NCI-H1436 (cell line): Measurements from ENCODE around the gene MIPEP.
"Not testable (repeated sequence)": the region's sequence is repeated elsewhere in the genome, so short reads cannot be mapped to it uniquely, and the experiment has no call there.

Experiments used
- DNase-seq: peaks from one replicate; lab custom pipeline; 2025; lab: John Stamatoyannopoulos, UW

The MIPEP gene

DNA sequence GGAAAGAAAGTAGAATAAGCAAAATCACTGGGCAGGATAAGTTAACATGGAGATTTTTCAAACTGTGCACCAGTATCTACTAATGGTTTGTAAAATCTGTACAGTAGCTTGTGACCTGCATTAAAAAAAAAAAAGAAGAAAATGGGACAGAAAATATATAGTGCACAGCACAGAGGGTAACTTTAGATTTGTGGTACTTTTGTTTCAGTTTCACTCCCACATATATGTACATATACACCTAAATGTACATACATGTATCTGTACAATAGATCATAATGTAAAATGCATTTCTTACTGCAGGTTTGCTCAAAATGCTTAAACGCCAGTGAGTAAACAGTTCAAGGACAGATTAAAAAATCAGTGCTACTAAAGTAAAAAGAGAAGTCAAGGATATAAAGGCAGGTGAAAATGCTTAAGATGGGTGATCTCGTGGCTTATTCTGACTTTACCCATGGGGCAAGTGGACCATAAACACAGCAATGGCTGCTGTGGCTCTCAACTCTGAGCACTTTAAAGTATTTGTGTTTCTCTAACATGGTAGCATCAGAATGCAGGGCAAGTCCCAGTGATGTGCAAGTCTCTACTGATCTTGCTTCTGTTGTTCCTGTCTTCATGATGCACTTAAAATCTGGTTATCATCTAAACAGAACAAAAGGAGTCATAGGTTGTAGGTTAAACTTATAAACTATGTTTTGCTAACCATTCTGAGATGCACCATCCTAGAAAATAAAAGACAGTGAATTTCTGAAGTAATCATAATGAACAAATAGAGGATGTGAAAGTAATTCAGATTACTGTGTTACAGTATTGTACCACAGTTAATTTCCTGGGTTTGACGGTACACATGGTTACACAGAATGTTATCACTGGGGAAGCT is 112.3 kb downstream of the MIPEP start:
- DNase-seq, result no peak

DNA sequence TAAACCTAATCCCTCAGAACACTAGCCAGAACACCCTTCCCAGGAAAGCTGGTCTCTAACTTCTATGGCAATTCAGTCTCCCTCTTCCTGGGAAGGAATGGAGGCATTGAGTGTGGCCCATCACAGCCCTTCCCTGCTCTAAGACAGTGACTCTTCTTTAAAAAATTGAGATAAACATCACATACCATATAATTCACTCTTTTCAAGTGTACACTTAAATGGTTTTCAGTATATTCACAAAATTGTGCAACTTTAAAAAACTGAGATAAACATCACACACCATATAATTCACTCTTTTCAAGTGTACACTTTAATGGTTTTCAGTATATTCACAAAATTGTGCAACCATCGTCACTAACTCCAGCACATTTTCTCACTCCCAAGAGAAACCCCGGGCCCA is 116.5 kb downstream of the MIPEP start:
- no peak for DNase-seq

DNA sequence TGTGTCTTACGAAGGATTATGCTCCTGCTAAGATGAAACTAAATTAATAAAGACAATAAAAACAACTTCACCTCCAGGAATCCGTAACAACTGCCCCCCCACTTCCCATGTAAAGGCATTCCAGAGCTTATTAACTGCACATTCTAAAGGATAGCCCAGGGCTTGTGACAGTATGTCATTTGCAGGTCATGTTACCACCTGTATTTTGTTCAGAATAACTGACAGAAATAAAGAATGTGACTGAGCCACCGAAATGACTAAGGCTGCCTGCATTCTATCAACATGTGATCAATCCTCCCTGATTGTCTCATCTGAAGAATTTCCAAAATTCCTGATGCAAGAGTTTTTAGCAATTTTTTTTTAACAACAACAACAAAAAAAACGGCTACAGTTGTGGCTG is 117.2 kb downstream of the MIPEP start:
- DNase-seq, result no peak

DNA sequence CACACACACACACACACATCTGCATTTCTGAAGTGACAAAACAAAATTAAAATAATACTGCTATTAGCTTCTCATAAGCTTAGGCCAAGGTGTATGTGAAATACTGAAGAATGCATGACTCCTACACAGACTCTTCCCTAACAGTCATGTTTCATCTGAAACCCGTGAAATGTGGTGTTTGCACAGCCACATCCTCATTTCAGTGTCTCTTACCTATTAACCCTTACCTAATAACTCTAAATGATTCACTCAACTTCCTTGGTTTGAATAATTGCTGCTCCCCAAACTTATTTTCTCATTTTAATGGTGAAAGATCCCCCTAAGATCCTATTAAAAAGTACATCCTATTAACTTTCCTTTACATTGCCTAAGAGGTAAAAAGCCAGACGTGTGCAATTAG is 117.6 kb downstream of the MIPEP start:
- DNase-seq, result no peak

DNA sequence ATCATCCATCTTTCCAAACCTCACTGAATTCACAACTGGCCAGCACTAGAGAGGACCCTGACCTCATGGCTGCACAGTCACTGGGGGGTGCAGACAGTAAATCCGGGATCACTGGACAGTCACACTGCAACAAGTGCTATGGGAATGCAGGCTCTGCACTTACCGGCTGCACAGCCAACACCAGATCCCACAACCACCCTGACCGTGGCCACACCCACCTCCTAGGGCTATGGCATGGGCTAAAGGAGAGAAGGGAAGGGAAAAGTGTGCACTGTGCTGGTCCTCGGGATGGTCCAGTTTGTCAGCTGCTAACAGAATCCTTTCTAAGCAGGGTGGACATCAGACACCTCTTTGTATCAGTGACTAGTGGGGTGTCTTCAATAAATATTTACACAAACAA is 118.2 kb downstream of the MIPEP start:
- no peak for DNase-seq

DNA sequence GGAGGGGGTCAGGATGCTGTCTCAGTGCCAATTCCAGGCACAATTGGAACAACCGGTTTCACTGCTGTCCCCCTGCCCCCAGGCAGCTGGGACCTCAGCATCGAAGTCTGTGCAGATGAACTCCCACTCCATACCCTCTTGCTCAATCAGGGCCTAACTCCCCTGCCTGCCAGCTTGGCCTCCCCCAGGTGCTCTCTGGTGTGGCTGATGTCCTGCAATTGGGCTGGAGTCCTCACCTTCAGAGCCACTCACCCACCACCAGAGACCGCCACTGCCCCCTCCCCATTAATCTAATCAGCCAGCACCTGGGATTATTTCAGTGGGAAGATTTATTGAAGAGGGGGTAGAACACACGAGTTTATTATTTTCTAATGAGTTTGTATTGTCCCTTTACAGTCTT is 118.8 kb downstream of the MIPEP start:
- DNase-seq, result no peak

DNA sequence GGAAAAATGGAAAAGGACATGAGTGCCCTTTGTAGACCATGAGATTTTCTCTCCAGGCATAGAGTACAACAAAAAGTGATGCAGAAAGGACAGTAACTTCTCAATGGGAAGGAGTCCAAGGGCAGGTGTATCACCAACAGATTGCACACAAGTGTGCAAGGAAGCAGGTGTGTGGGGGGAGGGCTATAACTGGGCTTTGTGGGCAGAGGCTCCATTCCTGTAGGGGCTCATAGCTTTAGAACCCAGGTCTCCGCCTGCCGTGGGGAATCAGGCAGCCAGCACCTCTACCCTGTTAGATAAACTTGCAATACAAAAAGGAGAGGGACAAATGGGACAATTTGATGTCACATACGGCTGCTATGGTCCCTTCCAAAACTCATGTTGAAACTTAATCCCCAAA is 119.8 kb downstream of the MIPEP start:
- DNase-seq, result no peak

DNA sequence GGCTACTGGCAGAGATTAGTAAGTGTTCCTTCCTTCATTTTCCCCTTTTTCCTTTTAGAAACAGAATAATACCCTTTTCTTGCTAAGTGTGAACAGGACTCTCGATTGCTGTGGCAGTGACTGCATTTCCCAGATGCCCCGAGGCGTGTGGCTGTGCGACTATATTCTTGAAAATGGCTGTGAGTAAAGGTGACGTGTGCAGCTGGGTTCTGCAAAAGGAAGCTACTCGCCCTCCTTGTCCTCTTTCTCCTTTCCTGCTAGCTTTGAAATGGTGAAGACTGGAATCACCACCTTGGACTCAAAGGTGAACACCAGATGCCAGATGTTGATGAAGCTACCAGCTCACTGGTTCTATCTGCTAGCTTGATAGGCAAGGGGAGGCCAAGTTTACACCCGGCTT is 121.4 kb downstream of the MIPEP start:
- no peak for DNase-seq

DNA sequence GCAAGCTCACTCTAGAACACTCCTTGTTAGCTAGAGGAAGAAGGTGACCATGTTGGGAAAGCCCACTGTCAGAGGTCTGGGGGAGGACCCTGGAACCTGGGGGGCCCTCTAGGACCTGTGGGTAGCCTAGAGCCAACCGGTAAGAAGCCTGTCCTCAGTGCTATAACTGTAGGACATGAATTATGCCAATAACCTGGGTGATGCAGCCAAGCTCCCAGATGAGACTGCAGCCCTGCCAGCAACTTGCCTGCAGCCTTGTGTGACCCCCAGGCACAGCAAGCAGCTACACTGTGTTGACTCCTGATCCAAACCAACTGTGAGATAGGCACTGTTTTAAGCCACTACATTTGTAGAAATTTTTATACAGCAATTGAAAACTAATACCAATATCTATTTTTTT is 122.3 kb downstream of the MIPEP start:
- no peak for DNase-seq

DNA sequence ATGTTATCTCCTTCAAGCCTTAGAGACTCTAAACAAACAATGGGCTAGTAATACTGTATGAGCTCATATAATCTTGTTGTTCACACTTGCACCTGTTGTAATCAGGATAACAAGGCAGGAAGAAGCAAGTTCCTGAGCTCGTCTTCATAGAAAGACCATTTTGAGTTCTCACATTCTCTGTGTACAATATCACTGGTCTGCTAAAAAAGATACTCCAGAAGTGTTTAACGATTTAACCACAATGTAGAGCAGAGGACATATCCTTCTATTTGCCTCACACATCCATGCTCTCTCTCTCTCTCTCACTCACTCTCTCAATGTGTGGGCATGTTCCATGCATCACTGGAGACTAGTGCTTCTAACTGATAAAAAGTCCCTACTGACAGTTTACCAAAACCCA is 122.9 kb downstream of the MIPEP start:
- DNase-seq, result no peak

DNA sequence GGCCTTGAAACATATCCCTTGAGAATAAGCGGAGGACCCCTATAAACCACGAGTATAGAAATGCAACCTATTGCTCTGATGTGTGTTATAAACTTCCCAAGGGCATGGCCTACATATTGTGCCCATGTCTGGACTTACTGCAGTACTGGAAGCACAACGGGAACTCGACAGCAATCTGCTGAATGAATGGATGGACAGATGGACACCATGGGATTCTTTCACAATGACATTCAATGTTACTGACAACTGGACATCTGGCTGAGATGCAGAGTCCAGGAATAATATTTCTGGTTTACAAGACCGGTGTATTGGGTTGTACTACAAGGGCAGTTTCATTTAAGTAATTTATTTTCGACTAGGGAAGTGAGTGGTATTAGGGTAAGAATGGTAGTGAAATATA is 123.7 kb downstream of the MIPEP start:
- no peak for DNase-seq

DNA sequence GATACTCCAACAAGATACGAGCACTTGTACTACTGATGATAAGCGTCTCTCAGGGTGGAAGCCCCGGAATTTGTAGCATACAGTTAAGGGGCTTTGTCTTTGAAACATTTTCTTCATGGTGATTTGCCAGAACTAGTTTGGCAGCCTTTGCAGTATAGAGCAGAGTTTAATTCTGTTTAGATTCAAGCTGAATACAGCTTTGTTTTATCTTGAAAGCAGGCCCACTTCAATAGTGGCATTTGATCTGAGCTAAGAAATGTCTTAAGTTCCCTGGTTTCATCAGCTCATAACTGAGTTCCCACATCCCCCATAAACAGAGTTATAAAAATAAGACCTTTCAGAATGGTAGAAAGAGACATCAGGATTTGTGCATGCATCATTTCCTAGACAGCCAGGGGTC is 125.9 kb downstream of the MIPEP start:
- DNase-seq, result no peak

DNA sequence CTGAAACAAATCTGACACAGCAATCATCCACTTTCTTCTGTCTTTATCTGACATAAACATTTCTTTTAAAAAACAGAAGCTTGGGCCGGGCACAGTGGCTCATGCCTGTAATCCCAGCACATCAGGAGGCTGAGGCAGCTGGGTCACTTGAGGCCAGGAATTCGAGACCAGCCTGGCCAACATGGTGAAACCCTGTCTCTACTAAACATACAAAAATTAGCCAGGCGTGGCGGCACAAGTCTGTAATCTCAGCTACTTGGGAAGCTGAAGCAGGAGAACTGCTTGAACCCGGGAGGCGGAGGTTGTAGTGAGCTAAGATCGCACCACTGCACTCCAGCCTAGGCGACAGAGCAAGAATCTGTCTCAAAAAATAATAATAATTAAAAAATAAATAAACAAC is 127.4 kb downstream of the MIPEP start:
- not testable (repeated sequence) for DNase-seq

DNA sequence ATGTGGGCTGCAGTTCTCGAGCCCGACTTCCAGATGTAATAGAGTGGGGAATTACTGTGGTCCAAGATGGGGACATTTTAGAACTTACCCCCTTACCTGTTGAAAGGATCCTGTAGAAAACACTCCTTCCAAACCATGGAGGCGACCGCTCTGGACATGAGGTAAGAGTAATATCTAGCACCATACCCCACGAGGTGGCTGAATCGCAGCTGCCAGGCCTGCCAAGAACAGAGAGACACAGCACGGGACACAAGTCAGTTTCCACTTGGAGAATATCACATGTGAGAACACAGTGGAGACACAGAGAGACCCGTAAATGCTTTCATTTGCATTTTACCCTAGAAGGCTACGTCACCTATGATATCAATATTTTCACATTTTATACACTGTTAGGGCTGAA is 129.2 kb downstream of the MIPEP start:
- no peak for DNase-seq

DNA sequence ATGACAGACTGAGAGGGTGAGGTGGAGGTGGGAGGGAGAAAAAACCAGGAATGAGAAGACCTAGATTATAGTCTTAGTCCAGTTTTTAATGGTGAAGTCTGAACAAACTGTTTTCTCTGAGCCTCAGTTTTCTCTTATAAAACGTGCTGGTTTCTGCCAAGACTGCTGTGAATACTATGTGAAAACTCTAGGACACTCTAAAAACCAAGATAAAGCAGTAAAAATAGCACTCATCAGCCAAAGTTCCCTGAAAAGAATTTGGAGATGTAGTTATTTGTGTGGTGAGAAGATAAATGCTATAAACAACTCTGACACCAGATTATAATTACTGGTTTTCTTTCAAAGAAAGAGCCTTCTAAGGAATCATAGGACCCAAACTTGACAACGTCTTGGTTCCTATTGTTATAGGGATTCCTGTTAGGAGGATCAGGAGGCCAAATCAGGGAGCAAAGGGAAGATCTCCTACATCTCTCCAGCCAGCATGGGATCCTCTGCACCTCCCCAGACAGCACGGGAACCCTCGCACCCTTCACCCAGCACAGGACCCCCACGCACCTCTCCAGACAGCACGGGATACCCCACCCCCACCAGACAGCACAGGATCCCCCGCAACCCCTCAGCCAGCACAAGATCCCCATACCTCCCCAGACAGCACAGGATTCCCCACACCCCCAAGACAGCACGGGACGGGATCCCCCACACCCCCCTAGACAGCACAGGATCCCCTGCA is 130.2 kb downstream of the MIPEP start:
- no peak for DNase-seq

DNA sequence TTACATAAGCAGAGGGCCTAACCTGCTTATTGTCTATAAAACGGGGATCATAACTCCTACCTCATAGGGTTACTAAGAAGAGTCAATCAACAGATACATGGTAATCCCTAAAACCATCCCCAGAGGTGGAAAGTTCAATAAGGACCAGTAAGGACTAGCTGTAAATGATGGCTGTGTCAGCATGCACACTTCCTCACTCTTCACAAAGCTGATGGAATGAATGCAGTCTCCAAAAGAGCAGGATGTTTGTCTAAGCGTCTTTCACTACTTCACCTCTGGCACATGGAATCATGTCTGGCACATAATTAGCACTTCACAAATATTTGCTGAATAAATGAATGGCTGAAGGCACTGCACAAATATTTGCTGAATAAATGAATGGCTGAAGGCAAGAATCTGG is 134.2 kb downstream of the MIPEP start:
- DNase-seq, result no peak

DNA sequence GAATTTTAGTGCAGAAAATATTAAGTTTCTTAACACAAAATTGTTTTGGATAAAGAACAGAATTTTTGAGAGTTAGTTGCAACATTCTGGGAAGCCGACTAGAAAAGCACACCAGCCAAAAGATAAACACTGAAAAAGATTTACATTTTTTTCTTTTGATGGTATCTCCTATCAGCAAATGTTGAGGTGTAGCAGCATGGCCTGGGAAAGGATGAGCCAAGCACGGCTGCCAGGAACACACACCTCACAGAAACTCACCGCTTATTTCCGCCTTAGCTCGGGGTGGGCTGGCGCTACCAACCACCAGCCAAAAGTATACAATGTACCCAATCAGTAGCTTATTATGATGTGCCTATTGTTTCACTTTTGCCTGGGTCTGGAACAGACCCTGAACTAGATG is 134.7 kb downstream of the MIPEP start:
- no peak for DNase-seq

DNA sequence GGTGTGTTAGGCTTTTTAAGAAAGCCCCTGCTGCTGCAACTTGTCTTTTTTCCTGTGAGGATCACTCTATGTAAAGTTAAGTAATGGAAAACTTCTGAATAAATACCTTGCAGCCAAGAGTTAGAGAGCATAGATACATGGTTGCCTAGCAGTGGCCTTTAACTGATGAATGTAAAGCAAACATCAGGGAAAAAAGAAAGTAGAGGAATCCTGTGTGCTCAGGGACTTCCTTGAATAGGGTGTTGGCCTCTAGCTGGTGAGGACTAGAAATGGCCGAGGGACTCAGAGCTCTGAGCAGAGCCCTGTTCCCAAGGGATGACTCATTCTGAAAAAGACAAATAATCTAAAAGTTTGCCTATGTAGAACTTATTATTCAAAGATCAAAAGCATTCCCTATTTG is 135.7 kb downstream of the MIPEP start:
- no peak for DNase-seq

DNA sequence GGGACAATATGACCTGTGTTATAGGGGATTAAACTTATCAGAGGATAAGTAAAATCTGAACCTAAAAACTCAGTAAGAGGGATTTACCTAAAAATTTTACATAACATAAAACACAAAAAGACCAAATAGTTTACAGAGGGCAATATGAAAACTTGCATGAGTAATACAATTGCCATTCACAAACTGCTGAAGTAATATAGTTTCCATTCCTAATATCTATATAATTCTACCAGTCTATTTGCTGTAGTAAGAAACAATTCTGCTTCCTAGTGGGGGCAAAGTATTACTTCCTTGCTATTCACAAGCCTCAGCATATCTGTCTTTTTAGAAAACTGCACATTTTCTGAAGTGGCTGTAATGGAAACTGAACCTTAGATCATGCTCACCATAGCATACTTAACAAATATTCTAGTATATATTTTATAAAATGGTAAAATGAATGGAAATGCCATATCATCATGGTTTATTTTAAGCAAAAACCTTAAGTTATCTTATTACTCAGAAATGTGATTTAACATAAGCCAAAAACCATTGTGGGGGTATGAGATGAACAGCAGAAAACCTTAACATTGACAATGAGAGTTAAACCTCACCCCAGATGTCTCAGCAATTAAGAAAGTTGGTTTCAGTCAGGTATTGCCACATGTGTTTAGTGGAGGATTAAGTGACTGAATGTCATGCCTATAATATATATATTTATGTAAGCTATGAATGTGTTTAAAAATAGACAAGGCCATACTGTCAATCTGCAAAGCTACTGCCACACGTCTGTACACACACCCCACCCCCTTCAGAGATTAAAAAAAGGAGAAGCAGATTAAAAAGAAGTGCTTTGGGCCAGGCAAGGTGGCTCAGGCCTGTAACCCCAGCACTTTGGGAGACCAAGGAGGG is 136.8 kb downstream of the MIPEP start:
- no peak for DNase-seq

DNA sequence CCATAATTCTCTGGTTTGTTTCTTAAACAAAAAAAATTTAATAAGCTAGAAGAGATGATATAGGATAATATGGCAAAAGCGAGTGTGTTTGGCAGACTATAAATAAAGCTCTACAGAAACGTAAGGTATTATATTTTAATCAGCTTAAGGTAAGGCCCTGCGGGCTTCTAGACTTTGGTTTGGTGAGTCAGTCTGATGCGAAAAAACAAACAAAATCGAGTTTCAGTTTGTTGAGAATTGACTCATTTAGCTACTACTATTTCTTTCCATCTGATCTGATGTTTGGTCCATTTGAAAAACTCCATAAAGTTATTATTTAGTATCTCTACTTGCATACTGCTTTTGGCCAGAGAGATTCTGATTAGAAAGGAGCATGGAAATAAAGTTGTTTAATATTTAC is 138.0 kb downstream of the MIPEP start:
- DNase-seq, result no peak

DNA sequence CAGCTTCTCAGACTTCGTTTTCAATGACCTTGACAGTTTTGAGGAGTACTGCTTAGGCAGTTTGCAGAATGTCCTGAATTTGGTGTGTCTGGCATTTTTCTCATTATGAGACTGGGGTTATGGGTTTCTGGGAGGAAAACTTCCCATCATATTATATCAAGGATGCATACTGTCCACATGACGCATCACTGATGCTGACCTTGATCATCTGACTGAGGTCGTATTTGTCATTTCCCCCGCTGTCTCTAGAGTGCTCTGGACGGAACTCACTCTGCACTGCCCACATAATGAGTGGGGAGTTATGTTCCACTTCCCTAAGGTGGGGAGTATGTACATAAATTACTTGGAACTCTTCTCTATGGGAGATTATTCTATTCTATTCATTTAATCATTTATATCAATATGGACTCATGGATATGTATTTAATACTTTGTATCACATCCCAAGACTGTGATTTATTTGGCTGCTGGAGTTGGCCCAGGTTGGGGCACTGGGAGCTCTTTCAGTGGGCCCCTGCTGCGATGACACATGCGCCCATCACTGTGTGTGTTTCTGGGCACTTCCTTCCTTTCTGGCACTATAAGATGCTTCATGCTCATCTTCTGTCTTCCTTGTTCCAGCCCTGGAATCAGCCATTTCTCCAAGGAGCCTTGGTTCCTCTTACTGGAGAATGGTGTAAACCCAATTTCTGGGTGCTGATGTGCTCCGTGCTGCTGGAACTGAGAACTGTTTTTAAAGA is 138.6 kb downstream of the MIPEP start:
- DNase-seq, result no peak
